ENCODE measurements around the gene MYO7B. TPM values are rescaled to one million over a fixed set of nuclear protein-coding genes. Genes with fewer than 3 reads are reported as not detected.

The MYO7B gene
- total and polyA plus RNA-seq, 8 donors: under 0.01 to 155 (median 0.48) TPM; not detected in 2

GRCh38 chr2:127672341-127673224 lies 137.1 kb downstream of the MYO7B start:
- peaks cover 14 to 68% (median 39%) of the 10 kb centered on the region in 4 donors for H3K4me1 ChIP-seq
- intact Hi-C loops (cut with DNase I; ENCODE audit: low total_unique reads): no loop called here
- H3K4me3 ChIP-seq: peak overlapping the region; percentile 65 to 82 (median 78)
- no peaks in the 10 kb centered on the region for H3K9me3 ChIP-seq
- H3K27ac ChIP-seq: peak overlapping the region; percentile 14 to 94 (median 86)
- DNase-seq: peak in 1 of 2 donors; percentile 23
- 69 to 74% (median 73%) methylated on average over 14 to 20 of the region's 20 CpGs for WGBS, 5 donors
- H3K27me3 ChIP-seq: peaks cover 0 to 58% (median 28%) of the 10 kb centered on the region in 3 donors
- no peaks in the 10 kb centered on the region for H3K36me3 ChIP-seq
- TF ChIP-seq, protein P1, sequence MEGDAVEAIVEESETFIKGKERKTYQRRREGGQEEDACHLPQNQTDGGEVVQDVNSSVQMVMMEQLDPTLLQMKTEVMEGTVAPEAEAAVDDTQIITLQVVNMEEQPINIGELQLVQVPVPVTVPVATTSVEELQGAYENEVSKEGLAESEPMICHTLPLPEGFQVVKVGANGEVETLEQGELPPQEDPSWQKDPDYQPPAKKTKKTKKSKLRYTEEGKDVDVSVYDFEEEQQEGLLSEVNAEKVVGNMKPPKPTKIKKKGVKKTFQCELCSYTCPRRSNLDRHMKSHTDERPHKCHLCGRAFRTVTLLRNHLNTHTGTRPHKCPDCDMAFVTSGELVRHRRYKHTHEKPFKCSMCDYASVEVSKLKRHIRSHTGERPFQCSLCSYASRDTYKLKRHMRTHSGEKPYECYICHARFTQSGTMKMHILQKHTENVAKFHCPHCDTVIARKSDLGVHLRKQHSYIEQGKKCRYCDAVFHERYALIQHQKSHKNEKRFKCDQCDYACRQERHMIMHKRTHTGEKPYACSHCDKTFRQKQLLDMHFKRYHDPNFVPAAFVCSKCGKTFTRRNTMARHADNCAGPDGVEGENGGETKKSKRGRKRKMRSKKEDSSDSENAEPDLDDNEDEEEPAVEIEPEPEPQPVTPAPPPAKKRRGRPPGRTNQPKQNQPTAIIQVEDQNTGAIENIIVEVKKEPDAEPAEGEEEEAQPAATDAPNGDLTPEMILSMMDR (IDR thresholded peaks at IDR 0.05): no peak
- TF ChIP-seq POLR2AphosphoS5 (IDR thresholded peaks at IDR 0.05): no peak
- TF ChIP-seq EP300 (IDR thresholded peaks at IDR 0.05): no peak
- no peak for TF ChIP-seq POLR2A (IDR thresholded peaks at IDR 0.05)

GRCh38 chr2:127673291-127674069 lies 138.0 kb downstream of the MYO7B start:
- Histone ChIP-seq H3K27me3 (peaks cover 0 to 58% (median 28%) of the 10 kb centered on the region in 3 donors), H3K9me3 (no peaks in the 10 kb centered on the region), H3K4me3 (peak overlapping the region; percentile 65 to 82 (median 78)), H3K4me1 (peaks cover 14 to 68% (median 39%) of the 10 kb centered on the region in 4 donors), H3K36me3 (no peaks in the 10 kb centered on the region), H3K27ac (peak overlapping the region; percentile 47 to 94 (median 86))
- intact Hi-C loops (cut with DNase I; ENCODE audit: low total_unique reads): no loop called here
- no peak for TF ChIP-seq POLR2A (IDR thresholded peaks at IDR 0.05)
- no peak for TF ChIP-seq EP300 (IDR thresholded peaks at IDR 0.05)
- peak in 1 of 2 donors; percentile 20 for DNase-seq
- WGBS, 5 donors: 67 to 78% (median 74%) methylated on average over 17 of the region's 17 CpGs

DNA sequence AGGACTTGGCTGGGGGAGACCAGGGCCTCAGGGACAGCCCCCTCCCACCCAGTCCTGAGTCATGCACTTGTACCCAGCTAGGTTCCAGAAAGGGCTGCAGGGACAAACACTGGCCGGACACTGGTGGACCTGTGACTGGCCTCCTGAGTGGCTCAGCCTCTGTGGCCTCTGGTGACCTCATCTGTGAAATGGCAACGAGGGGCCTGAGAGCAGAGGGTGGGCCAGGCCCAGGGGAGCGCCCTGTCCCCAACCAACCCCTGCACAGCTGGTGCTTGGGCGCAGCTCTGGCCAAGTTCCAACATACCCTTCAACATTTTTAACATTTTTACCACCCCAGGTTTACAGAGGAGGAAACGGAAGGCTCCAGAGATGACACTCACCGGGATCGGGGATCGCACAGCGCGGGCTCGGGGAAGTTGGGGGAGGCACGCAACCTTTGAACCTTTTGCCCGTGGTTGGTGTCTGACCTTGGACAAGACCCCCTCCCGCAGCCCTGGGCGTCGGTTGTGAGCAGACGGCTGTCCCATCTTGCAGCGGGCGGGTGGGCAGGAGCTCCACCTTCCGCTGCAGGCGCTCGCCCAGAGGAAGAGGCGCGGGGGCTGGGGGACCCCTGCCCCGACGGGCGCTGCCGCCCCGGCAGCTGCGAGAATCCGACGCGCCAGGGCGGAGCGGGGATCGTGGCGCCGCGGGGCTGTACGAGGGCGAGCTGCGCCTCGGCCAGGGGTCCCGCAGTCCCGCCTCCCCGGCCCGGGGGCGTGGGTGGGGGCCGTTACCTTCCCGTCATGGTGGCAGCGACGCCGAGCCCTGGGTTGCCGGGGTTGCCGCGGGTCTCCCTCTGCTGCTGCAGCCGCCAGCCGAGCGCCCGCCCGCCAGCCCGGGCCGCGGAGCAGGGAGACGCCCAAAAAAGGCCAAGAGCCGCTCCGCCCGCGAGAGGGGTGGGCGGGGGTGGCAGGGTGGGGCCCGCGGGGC lies 139.0 kb downstream of the MYO7B start:
- no peak for TF ChIP-seq POLR2A (IDR thresholded peaks at IDR 0.05)
- TF ChIP-seq POLR2AphosphoS5 (IDR thresholded peaks at IDR 0.05): no peak
- no peak for TF ChIP-seq EP300 (IDR thresholded peaks at IDR 0.05)
- TF ChIP-seq, protein P1 (IDR thresholded peaks at IDR 0.05): no peak
- 1 to 21% (median 5%) methylated on average over 4 to 72 of the region's 72 CpGs for WGBS, 5 donors
- peaks cover 0 to 58% (median 28%) of the 10 kb centered on the region in 3 donors for H3K27me3 ChIP-seq

More for the DNA sequence above, 139.0 kb downstream of the MYO7B start:
- no peaks in the 10 kb centered on the region for H3K36me3 ChIP-seq
- peak overlapping the region; percentile 47 to 94 (median 86) for H3K27ac ChIP-seq
- H3K4me1 ChIP-seq: peaks cover 14 to 60% (median 35%) of the 10 kb centered on the region in 4 donors
- intact Hi-C loops (cut with DNase I; ENCODE audit: low total_unique reads): no loop called here
- H3K9me3 ChIP-seq: no peaks in the 10 kb centered on the region
- DNase-seq: peak; percentile 25 to 70
- peak overlapping the region; percentile 65 to 82 (median 78) for H3K4me3 ChIP-seq

Measured in stomach (tissue), 9 donors.